Hepatocyte (in vitro differentiated cells): ENCODE data around the gene HEY2. TPM values are rescaled to one million over a fixed set of nuclear protein-coding genes. Genes with fewer than 3 reads are reported as not detected.

Experiments
- DNase-seq: peaks from one replicate; pipeline ENCODE4 v3.0.0-alpha.2; 2016; ENCODE audit warnings: low spot score
- H2AFZ ChIP-seq: fragments of 200-600 bp; sonication (generic); 2 replicates; pipeline ENCODE4 v1.6.0; 2016; ENCODE audit warnings: antibody characterized with exemption, mild to moderate bottlenecking
- H3K27ac ChIP-seq: fragments of 200-600 bp; sonication (generic); 2 replicates; pipeline ENCODE4 v1.5.1; 2016; ENCODE audit warnings: mild to moderate bottlenecking
- H3K27me3 ChIP-seq: fragments of 200-600 bp; sonication (generic); 2 replicates; pipeline ENCODE4 v1.6.1; 2016
- H3K36me3 ChIP-seq: fragments of 200-600 bp; sonication (generic); replicated peaks from 2 replicates; pipeline ENCODE4 v1.5.1; 2016; ENCODE audit warnings: low read depth; ENCODE audit not compliant: insufficient read depth
- H3K4me1 ChIP-seq: fragments of 200-600 bp; sonication (generic); 2 replicates; pipeline ENCODE4 v1.5.1; 2016; ENCODE audit warnings: mild to moderate bottlenecking, moderate library complexity; ENCODE audit not compliant: insufficient read depth
- H3K4me2 ChIP-seq: fragments of 200-600 bp; sonication (generic); 2 replicates; pipeline ENCODE4 v1.6.0; 2016
- H3K4me3 ChIP-seq: fragments of 200-600 bp; sonication (generic); 2 replicates; pipeline ENCODE4 v1.5.1; 2016; ENCODE audit warnings: mild to moderate bottlenecking
- H3K79me2 ChIP-seq: fragments of 200-600 bp; sonication (generic); 2 replicates; pipeline ENCODE4 v1.6.0; 2017; ENCODE audit warnings: mild to moderate bottlenecking
- H3K9me2 ChIP-seq: fragments of 200-600 bp; sonication (generic); replicated peaks from 2 replicates; pipeline ENCODE4 v1.6.0; 2017; ENCODE audit warnings: mild to moderate bottlenecking; ENCODE audit not compliant: insufficient read depth
- H3K9me3 ChIP-seq: fragments of 200-600 bp; sonication (generic); 2 replicates; pipeline ENCODE4 v1.5.1; 2016; ENCODE audit warnings: low read depth, mild to moderate bottlenecking
- H4K20me1 ChIP-seq: fragments of 200-600 bp; sonication (generic); 2 replicates; pipeline ENCODE4 v1.6.0; 2016; ENCODE audit warnings: mild to moderate bottlenecking; ENCODE audit not compliant: insufficient read depth, poor library complexity, severe bottlenecking
- CTCF ChIP-seq: fragments of 200-600 bp; sonication (generic); IDR thresholded peaks from 2 replicates; pipeline ENCODE4 v1.5.1; 2016; ENCODE audit warnings: antibody characterized with exemption, mild to moderate bottlenecking; ENCODE audit not compliant: poor library complexity
- EZH2 ChIP-seq: fragments of 200-600 bp; sonication (generic); IDR thresholded peaks from 2 replicates; pipeline ENCODE4 v1.6.1; 2016; ENCODE audit warnings: antibody characterized with exemption, mild to moderate bottlenecking, borderline replicate concordance
- EZH2phosphoT487 ChIP-seq: fragments of 200-600 bp; sonication (generic); IDR thresholded peaks from one replicate; pipeline ENCODE4 v1.6.1; 2018; ENCODE audit warnings: antibody characterized with exemption, mild to moderate bottlenecking, low read depth, moderate library complexity; ENCODE audit not compliant: unreplicated experiment, severe bottlenecking
- WGBS: methylation state at CpG from one replicate; pipeline ENCODE4 v1.1.6; 2016; ENCODE audit warnings: low lambda C conversion rate; ENCODE audit errors: missing lambda C conversion rate; 5-methylcytosine and 5-hydroxymethylcytosine counted together
- polyA plus RNA-seq: library from polyadenylated mRNA; unstranded; fragments of >200 nt; fragmentation: Nextera tagmentation; extraction: Ambion mirVana; gene quantifications from 2 replicates; pipeline ENCODE4 v1.2.1, GENCODE V29; 2016
- total RNA-seq: library from RNA; depleted of rRNA; stranded (reverse); fragments of >200 nt; gene quantifications from 2 replicates; pipeline ENCODE4 v1.2.3, GENCODE V29; 2014

Gene HEY2
- total and polyA plus RNA-seq, 2 experiments from 2014 or later: 0.27 to 0.47 TPM

DNA sequence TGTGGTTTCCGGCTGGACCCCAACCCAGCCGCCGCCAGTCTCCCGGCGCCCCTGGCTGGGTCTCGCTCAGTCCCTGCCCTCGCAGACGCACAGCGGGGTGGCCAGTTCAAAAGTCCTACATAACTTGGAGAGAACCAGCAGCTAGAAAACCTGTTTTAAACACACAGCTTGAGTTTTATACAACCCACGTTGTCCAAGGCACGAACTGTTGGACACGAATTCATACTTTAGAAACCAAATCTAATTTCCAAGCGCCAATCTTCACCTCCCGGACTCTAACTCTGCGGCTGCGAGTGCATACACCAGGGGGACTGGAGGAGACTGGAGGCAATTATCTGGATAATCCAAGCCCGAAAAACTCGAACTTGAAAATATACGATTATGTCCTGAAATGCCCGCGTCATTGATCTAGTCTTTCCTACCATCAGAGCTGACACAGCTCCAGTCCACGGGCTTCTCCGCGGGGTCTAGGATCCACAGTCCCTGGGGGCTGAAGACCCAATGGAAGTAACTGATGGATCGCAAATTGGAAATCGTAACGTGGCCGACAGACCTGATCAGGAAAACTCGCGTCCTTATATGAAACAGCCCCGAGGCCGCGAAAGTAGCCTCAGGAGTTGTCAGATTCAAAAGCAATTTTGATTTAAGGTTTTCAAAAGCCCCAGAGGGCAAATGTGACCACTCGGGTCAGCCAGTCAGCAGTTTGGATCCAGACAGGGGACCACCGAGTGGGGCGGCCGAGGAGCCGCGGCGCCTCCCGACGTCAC is 843 bp upstream of the HEY2 start:
- TF ChIP-seq EZH2phosphoT487 (no peak), CTCF (no peak), EZH2 (no peak)
- peak overlapping the region; percentile 98 for H3K4me2 ChIP-seq
- H4K20me1 ChIP-seq: no peaks in the 10 kb centered on the region
- no peaks in the 10 kb centered on the region for H3K9me2 ChIP-seq
- H3K36me3 ChIP-seq: no peaks in the 10 kb centered on the region
- peak overlapping the region; percentile 85 for H3K4me3 ChIP-seq
- H3K79me2 ChIP-seq: no peaks in the 10 kb centered on the region
- H3K27me3 ChIP-seq: peaks cover 81% of the 10 kb centered on the region
- DNase-seq: no peak
- no peak overlapping the region for H3K27ac ChIP-seq
- H2AFZ ChIP-seq: peak overlapping the region; percentile 77
- peaks cover 11% of the 10 kb centered on the region for H3K4me1 ChIP-seq
- under 1% methylated on average over 42 of the region's 42 CpGs for WGBS
- no peaks in the 10 kb centered on the region for H3K9me3 ChIP-seq

DNA sequence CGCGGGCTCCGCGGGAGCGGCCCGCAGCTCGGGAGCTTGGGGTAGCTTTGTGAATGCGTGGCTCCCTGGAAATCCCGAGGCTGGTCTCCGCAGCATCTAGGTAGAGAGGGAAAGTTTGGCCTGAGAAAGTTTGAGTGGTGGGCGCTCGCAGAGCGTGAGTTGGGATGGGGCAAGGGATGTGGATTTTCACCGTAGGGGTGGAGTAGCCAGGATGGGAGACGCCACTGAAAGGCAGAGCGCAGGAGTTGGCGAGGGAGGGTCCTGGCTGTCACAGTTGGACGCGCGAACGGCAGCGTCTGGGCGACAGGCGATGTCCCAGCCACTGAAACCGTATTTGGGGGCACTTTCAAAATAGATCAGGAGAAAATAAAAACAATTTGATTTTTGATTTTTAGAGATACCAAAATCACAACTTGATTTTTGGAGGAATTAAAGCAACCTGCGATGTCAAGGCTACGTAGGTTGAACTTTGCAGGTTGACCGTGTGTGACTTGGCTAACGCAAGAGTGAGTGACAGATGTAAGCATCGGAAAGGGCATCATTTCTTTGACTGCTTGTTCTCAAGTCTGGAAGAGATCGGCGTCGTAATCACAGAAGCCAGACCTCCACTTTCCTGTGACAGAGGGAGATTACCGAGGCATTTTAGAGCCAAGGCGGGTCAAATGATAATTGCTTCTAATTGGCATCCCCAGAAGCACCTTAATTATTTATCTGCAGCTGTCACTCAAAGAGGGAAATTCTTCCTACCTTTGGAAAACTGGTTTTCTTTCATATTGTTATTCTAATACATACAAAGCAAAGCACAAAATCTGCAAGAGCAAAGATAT is 646 bp downstream of the HEY2 start:
- H3K27me3 ChIP-seq: peaks cover 68% of the 10 kb centered on the region

DNA sequence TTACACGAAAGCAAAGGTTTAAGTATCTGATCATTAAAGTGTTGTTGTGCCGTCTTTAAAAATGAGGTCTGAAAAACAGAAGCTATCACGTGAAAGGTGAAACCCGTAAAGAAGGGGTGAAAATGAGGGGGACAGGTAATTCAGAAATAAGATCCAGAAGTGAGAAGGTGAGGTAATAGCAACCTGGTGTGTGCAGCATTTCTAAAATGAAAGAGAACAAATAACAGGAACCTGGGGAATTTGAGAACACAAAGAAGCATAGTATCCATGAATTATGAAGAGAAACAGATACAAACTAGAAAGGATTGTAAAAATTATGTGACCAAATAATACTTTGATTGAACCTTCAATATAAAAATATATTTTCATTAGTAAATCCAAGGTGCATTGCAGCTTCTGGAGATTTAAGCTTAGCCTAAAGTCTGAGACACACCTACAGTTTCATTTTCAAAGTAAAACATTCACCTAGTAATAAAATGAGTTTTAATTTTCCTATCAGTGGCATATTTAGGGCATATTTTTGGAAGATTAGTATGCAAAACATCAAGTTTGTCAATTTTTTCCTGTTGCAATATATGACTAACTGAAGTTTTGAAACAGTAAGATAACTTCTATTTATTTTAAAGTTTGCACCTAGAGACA is 1.4 kb downstream of the HEY2 start:
- TF ChIP-seq CTCF (no peak), EZH2phosphoT487 (no peak), EZH2 (no peak)
- Histone ChIP-seq H4K20me1 (no peaks in the 10 kb centered on the region), H3K4me1 (peaks cover 11% of the 10 kb centered on the region), H3K36me3 (no peaks in the 10 kb centered on the region), H3K27ac (no peak overlapping the region), H3K4me3 (no peak overlapping the region), H3K9me2 (no peaks in the 10 kb centered on the region), H3K4me2 (peak overlapping the region; percentile 98), H3K79me2 (no peaks in the 10 kb centered on the region), H2AFZ (no peak overlapping the region), H3K27me3 (peaks cover 60% of the 10 kb centered on the region), H3K9me3 (no peaks in the 10 kb centered on the region)
- WGBS: 15% methylated on average over 4 of the region's 4 CpGs
- DNase-seq: no peak

More for the DNA sequence above, 646 bp downstream of the HEY2 start:
- H2AFZ ChIP-seq: peak overlapping the region; percentile 86
- H4K20me1 ChIP-seq: no peaks in the 10 kb centered on the region
- H3K4me1 ChIP-seq: peaks cover 11% of the 10 kb centered on the region
- H3K79me2 ChIP-seq: no peaks in the 10 kb centered on the region
- DNase-seq: no peak
- no peaks in the 10 kb centered on the region for H3K9me3 ChIP-seq
- peak overlapping the region; percentile 85 for H3K4me3 ChIP-seq
- no peak for TF ChIP-seq EZH2
- TF ChIP-seq EZH2phosphoT487: no peak
- no peak for TF ChIP-seq CTCF
- WGBS: 1% methylated on average over 35 of the region's 35 CpGs
- H3K27ac ChIP-seq: no peak overlapping the region
- H3K4me2 ChIP-seq: peak overlapping the region; percentile 98
- H3K36me3 ChIP-seq: no peaks in the 10 kb centered on the region
- no peaks in the 10 kb centered on the region for H3K9me2 ChIP-seq
